ENCODE measurements around the gene SH3GL1.
A peak's percentile ranks its signal among the peaks of the same experiment; 100 is the strongest.
"Not testable (repeated sequence)": the region's sequence is repeated elsewhere in the genome, so short reads cannot be mapped to it uniquely, and the experiment has no call there.

Gene SH3GL1

DNA sequence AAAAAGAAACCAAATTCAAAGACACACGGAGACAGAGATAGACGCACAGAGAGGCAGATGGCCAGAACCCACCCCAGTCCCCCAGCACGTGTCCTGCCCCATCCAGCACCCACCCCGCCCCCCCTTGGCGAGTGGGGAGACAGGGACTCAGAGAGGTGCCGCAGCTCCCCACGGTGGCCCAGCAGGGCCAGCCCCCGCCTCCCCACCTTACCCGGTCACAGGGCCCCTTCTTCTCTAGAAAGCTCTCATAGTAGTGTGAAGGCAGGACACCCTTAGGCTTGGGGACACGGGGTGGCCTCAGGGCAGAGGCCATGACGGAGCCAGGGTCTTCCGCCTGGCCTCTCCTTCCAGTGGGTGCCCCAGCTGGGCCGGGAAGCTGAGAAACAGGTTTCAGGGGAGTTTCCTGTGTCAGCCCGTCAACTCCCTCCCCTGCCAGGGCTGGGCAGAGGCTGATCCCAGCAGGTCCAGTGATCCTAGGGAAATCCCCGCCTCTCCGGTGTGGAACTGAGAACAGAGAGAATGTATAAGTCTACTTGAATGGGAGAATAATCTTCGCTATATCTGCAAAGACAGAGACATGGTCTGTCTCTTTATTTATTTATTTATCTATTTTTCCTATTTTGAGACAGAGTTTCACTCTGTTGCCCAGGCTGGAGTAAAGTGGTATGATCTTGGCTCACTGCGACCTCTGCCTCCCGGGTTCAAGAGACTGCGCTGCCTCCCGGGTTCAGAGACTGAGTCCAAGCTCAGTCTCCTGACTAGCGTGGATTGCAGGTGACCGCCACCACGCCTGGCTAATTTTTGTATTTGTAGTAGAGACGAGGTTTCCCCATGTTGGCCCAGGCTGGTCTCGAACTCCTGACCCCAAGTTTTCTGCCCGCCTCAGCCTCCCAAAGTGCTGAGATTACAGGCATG lies 61.6 kb downstream of the SH3GL1 start, which contains the start of gene STAP2:
Gene STAP2, minus strand, starts transcription at position 387 of the 915 bp plus-strand sequence. Its CDS starts 74 bp downstream, at position 313.
- peak within 1 kb of the TSS; percentile 62 to 72 for H3K4me3 Mint-ChIP-seq
- no peak for DNase-seq
- H3K4me1 Mint-ChIP-seq (ENCODE audit: low read depth in 2 of 2) = peaks cover 14 to 21% of the 10 kb centered on the region in 2 donors
- H3K27me3 Mint-ChIP-seq = no peaks in the 10 kb centered on the region
- peaks cover 0 to 4% of the 10 kb centered on the region in 2 donors for H3K9me3 Mint-ChIP-seq
- no peak for ATAC-seq (replicated peaks)
- peak within 1 kb of the TSS; percentile 16 to 83 for H3K27ac Mint-ChIP-seq
- H3K36me3 Mint-ChIP-seq (ENCODE audit: insufficient read depth) = peaks cover 22% of the 10 kb centered on the region

DNA sequence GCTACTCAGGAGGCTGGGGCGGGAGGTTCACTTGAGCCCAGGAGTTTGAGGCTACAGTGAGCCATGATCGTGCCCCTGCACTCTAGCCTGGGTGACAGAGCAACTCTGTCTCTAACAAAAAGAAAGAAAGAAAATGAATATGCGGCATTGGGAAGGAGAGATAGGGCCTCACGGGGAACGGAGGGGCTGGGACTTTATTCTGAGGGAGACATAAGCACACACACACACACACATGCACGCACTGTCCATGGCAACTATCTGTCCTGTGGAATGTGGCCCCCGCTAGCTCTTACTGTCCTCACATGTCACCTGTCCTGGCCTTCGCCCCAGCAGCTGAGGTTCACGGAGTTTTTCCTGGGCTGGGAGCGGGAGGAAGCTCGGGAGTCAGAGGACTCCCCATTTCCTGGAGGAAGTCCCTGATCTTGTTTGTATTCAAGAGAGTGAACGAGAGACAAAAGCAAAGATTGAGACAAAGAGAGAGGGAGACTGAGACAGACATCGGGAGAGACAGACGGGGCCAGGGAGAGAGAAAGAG lies 62.4 kb downstream of the SH3GL1 start:
- ATAC-seq (replicated peaks) = no peak
- peaks cover 19% of the 10 kb centered on the region for H3K36me3 Mint-ChIP-seq (ENCODE audit: insufficient read depth)
- peak overlapping the region; percentile 16 to 83 for H3K27ac Mint-ChIP-seq
- H3K4me3 Mint-ChIP-seq = peak overlapping the region; percentile 62 to 72
- no peaks in the 10 kb centered on the region for H3K27me3 Mint-ChIP-seq
- H3K4me1 Mint-ChIP-seq (ENCODE audit: low read depth in 2 of 2) = peaks cover 14 to 18% of the 10 kb centered on the region in 2 donors
- peaks cover 0 to 4% of the 10 kb centered on the region in 2 donors for H3K9me3 Mint-ChIP-seq
- DNase-seq = no peak

DNA sequence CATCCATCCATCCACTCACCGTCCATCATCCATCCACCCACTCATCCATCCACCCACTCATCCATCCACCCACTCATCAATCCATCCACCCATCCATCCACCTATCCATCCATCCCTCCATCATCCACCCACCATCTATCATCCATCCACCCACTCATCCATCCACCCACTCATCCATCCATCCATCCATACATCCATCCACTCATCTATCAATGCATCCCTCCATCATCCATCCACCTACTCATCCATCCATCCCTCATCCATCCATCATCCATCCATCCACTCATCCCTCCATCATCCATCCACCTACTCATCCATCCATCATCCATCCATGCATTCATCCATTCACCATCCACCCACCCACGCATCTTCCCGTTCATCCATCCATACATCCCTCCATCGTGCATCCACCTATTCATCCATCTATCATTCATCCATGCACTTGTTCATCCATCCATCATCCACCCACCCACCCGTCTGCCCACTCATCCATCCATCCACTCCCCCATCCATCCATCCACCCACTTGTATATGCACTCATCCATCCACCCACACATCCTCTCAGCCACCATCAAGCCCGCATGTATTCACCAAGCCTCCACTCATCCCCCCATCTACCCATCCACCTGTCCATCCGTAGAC lies 65.3 kb downstream of the SH3GL1 start:
- Mint-ChIP-seq H3K27ac (no peak overlapping the region), H3K9me3 (peaks cover 0 to 4% of the 10 kb centered on the region in 2 donors), H3K4me3 (no peak overlapping the region), H3K4me1 (ENCODE audit: low read depth in 2 of 2) (peaks cover 8 to 9% of the 10 kb centered on the region in 2 donors), H3K36me3 (ENCODE audit: insufficient read depth) (peaks cover 6% of the 10 kb centered on the region), H3K27me3 (no peaks in the 10 kb centered on the region)
- ATAC-seq (replicated peaks) (no peak), DNase-seq (no peak)

DNA sequence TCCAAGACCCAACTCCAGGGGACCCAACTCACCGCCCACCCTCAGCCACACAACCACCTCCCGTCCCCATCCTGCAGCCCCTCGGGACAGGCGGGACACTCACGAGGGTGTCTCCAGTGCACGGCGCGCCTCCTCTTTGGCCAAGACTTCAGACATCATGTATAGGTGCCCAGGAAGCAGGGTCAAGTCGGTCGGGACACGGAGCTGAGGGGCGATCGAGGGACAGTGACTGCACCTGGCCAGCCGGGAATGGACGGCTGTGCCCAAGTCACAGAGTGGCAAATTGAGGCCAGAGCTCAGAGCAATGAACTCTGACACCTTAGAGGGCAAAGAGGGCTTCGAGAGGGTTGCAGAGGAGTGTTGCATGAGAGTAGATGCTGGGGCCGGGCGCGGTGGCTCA lies 70.5 kb downstream of the SH3GL1 start:
- peak overlapping the region in 1 of 2 donors; percentile 94 for H3K27ac Mint-ChIP-seq
- H3K27me3 Mint-ChIP-seq = no peaks in the 10 kb centered on the region
- no peak for ATAC-seq (replicated peaks)
- peaks cover 0 to 4% of the 10 kb centered on the region in 2 donors for H3K9me3 Mint-ChIP-seq
- H3K4me1 Mint-ChIP-seq (ENCODE audit: low read depth in 2 of 2) = peaks cover 18 to 19% of the 10 kb centered on the region in 2 donors
- DNase-seq = no peak
- peaks cover 21% of the 10 kb centered on the region for H3K36me3 Mint-ChIP-seq (ENCODE audit: insufficient read depth)
- H3K4me3 Mint-ChIP-seq = peak overlapping the region in 1 of 2 donors; percentile 77

DNA sequence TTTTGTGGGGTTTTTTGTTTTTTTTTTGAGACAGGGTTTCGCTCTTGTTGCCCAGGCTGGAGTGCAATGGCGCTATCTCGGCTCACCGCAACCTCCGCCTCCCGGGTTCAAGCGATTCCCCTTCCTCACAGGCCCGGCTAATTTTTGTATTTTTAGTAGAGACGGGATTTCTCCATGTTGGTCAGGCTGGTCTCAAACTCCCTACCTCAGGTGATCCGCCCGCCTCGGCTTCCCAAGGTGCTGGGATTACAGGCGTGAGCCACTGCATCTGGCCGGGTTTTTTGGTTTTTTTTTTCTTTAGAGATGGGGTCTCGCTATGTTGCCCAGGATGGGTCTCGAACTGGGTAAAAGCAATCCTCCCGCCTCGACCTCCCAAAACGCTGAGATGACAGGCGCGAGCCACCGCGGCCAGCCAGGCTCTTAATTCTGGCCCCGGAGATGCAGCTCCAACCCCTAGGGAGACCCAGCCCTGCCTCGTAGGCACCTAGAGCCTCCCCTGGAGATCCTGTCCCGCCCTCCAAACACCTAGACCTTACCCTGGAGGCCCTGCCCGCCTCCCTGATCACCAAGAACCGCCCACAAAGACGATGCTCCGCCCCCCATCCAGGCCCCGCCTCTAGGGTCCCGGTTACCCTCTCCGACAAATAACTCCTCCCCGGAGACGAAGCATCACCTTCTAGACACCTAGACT lies 71.2 kb downstream of the SH3GL1 start:
- H3K9me3 Mint-ChIP-seq; H3K27me3 Mint-ChIP-seq; ATAC-seq (replicated peaks): not testable (repeated sequence)
- peak in 1 of 3 experiments; percentile 18 for DNase-seq
- Mint-ChIP-seq H3K4me1 (ENCODE audit: low read depth in 2 of 2) (peaks cover 18 to 19% of the 10 kb centered on the region in 2 donors), H3K36me3 (ENCODE audit: insufficient read depth) (peaks cover 21% of the 10 kb centered on the region), H3K27ac (peak overlapping the region; percentile 68 to 94), H3K4me3 (peak overlapping the region; percentile 77 to 79)

DNA sequence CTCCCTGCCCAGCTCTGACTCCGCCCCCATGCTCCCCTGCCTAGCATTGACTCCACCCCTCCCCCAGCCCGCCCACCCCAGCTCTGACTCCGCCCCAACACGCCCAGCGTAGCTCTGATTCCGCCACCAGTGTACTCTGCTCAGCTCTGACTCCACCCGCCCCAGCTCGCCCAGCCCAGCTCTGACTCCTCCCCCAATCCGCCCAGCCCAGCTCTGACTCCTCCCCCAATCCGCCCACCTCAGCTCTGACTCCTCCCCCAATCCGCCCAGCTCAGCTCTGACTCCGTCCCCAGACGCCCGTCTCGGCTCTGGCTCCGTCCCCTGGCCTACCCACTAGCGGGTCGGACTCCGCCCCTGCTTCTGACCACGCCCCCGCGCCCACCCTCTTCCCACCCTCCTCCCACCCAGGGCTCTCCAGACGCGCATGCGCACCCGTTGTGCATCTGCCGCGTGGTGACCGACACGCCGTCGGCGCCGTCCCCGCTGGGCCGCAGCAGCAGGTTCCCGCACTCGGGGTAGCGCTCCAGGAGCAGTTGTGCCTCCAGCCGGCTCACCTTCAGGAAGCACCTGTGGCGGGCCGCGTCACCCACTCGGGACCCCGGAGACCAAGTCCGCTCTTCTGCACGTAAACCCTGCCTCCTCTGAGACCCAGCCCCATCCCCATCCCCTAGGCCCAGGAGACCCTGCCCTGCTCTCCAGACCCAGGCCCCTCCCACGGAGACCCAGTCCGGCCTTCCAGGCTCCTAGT lies 71.9 kb downstream of the SH3GL1 start:
- Mint-ChIP-seq H3K27me3 (no peaks in the 10 kb centered on the region), H3K9me3 (no peaks in the 10 kb centered on the region), H3K4me1 (ENCODE audit: low read depth in 2 of 2) (peaks cover 18 to 19% of the 10 kb centered on the region in 2 donors)

DNA sequence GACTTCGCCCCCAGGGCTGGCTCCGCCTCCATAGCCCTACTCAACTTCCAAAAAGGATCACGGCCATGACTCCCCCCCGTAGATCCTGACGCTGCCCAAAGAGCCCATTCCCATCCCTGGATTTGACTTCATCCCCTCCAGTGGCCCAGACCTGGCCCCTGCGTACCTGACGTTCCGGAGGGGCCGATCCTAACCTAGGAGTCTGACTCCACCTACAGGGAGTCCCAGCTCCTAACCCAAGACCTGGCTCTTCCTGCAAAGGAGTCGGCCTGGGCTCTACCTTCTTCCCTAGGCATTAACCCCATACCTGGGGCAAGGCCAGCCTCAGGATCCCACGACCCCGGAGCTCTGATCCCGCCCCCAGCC lies 72.5 kb downstream of the SH3GL1 start:
- peaks cover 21% of the 10 kb centered on the region for H3K36me3 Mint-ChIP-seq (ENCODE audit: insufficient read depth)
- no peak for DNase-seq
- H3K9me3 Mint-ChIP-seq = no peaks in the 10 kb centered on the region
- no peaks in the 10 kb centered on the region for H3K27me3 Mint-ChIP-seq
- H3K27ac Mint-ChIP-seq = peak overlapping the region in 1 of 2 donors; percentile 94
- peak; percentile 4 for ATAC-seq (replicated peaks)
- H3K4me3 Mint-ChIP-seq = peak overlapping the region; percentile 77 to 79
- peaks cover 18 to 19% of the 10 kb centered on the region in 2 donors for H3K4me1 Mint-ChIP-seq (ENCODE audit: low read depth in 2 of 2)

More for the DNA sequence above, 71.9 kb downstream of the SH3GL1 start:
- peak; percentile 86 for ATAC-seq (replicated peaks)
- peak; percentile 88 to 89 (median 88) for DNase-seq
- peaks cover 21% of the 10 kb centered on the region for H3K36me3 Mint-ChIP-seq (ENCODE audit: insufficient read depth)
- peak overlapping the region; percentile 68 to 94 for H3K27ac Mint-ChIP-seq
- peak overlapping the region; percentile 77 to 79 for H3K4me3 Mint-ChIP-seq

DNA sequence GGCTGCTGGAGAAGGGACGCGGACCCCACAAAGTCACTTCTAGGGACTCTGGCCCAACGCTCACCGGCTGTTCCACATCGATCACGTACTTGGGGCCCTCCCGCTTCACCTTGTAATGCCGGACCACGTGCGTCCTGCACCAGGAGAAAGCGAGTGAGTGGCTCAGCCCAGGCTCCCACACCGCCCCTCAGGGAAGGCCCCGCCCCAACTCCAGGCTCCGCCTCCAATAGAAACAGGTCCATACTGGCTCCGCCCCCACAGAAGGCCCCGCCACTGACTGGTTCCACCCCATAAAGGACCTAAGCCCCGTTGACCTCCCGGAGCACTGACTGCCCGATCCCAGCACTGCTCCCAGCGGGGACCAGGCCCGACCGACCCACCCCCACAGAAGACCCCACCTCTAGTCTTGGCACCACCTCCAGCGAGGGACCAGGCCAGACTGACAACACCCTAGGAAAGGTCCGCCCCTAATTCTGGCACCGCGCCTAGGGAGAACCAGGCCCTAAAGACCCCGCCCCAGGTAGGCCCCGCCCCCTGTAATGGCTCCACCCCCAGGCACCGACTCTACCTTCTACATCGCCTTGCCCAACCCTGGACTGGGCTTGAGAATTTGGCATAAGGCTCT lies 73.0 kb downstream of the SH3GL1 start:
- Mint-ChIP-seq H3K9me3 (no peaks in the 10 kb centered on the region), H3K27me3 (no peaks in the 10 kb centered on the region), H3K4me1 (ENCODE audit: low read depth in 2 of 2) (peaks cover 18 to 19% of the 10 kb centered on the region in 2 donors), H3K27ac (no peak overlapping the region), H3K36me3 (ENCODE audit: insufficient read depth) (peaks cover 21% of the 10 kb centered on the region), H3K4me3 (peak overlapping the region; percentile 77 to 79)
- DNase-seq (peak; percentile 44 to 63 (median 59)), ATAC-seq (replicated peaks) (peak; percentile 18)

DNA sequence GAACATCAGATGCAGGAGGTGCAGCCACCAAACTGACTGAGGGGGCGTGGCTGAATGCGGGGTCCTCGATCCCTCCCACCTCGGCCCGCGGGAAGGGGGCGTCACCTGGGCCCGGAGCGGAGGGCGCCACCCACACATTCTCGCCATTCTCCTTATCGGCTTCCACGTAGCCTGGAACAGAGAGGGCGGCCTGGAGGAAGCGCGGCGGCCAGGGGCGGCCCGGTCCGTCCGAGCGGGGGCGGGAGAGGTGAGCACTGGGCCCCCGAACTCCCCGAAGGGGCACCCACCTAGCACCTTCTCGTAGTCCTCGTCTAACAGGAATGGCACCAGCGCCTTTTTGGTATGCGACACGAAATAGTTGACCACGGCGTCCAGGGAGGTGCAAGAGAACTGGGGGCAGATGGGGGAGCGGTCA lies 73.5 kb downstream of the SH3GL1 start:
- H3K9me3 Mint-ChIP-seq = no peaks in the 10 kb centered on the region
- ATAC-seq (replicated peaks) (no peak), DNase-seq (no peak)
- no peaks in the 10 kb centered on the region for H3K27me3 Mint-ChIP-seq
- H3K27ac Mint-ChIP-seq = no peak overlapping the region
- H3K4me1 Mint-ChIP-seq (ENCODE audit: low read depth in 2 of 2) = peaks cover 18 to 19% of the 10 kb centered on the region in 2 donors
- H3K36me3 Mint-ChIP-seq (ENCODE audit: insufficient read depth) = peaks cover 21% of the 10 kb centered on the region
- H3K4me3 Mint-ChIP-seq = peak overlapping the region; percentile 77 to 79

DNA sequence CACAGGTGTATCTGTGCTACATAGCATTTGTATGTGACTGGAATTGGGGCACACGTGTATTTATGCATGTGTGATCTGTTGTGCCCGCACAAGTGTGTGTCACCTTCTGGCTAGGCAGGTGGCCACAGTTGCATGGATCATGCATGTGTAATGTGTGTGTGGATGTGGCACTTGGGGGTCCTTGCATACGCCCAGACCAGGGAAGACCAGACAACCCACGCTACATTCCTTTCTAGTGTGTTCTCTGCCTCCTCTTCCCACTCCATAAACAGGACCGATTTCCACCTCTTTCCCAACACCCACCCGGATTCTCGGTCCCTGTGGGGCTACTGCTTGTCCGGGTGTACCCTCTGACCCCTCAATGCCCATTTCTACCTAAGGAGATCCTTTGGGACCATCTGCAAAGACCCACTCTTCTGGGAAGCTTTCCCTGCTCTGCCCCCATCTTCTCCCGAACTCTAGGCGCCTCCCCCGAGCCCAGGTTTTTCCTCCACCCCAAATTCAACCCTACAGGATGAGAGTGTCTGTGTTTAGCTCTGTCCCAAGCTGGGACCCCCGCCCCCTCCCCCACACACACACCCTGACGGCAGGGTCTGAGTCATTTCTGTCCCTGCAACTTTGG lies 74.0 kb downstream of the SH3GL1 start:
- Mint-ChIP-seq H3K36me3 (ENCODE audit: insufficient read depth) (peaks cover 21% of the 10 kb centered on the region), H3K4me3 (peak overlapping the region; percentile 77 to 79), H3K27ac (no peak overlapping the region), H3K27me3 (no peaks in the 10 kb centered on the region), H3K4me1 (ENCODE audit: low read depth in 2 of 2) (peaks cover 18 to 19% of the 10 kb centered on the region in 2 donors), H3K9me3 (no peaks in the 10 kb centered on the region)
- no peak for ATAC-seq (replicated peaks)
- DNase-seq = no peak

DNA sequence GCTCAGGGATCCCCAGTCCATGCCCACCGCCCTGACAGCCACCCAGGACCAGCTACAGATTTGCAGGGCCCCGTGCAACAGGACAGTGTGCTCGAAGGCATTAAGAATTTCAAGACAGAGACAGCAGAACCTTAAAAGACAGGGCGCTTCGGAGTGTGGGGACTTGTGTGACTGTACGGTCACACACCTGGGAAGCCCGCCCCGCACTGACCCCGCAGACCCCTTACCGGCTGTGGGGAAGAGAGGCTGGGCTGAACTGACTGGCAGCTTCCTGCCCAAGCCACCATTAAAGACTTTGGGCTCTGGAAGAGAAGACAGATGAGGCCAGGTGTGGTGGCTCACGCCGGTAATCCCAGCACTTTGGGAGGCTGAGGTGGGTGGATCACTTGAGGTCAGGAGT lies 76.1 kb downstream of the SH3GL1 start:
- Mint-ChIP-seq H3K4me3 (peak overlapping the region in 1 of 2 donors; percentile 46), H3K4me1 (ENCODE audit: low read depth in 2 of 2) (peaks cover 17 to 21% of the 10 kb centered on the region in 2 donors), H3K27ac (peak overlapping the region in 1 of 2 donors; percentile 77), H3K27me3 (no peaks in the 10 kb centered on the region), H3K36me3 (ENCODE audit: insufficient read depth) (peaks cover 19% of the 10 kb centered on the region), H3K9me3 (peaks cover 0 to 5% of the 10 kb centered on the region in 2 donors)
- no peak for ATAC-seq (replicated peaks)
- DNase-seq = no peak

DNA sequence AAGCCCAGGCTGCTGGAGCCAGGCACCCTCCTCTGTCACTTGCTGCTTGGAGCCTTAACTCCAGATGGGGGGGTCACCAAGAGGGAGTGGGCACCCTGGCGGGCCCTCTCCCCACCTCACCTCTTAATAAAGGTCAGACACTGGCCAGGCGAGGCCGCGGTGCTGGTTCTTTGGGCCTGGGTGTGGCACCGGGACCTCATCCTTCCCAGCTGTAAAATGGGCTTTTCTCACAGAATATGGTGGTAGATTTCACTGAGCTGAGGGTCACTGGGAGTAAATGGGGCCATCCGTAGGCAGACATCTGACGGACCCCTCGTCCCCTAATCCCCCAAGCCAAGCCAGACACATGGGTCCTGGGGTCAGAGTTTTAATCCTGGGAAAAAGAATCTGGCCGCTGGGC lies 76.7 kb downstream of the SH3GL1 start:
- ATAC-seq (replicated peaks) = no peak
- H3K9me3 Mint-ChIP-seq = peaks cover 0 to 10% of the 10 kb centered on the region in 2 donors
- H3K27me3 Mint-ChIP-seq = no peaks in the 10 kb centered on the region
- peaks cover 16% of the 10 kb centered on the region for H3K36me3 Mint-ChIP-seq (ENCODE audit: insufficient read depth)
- peaks cover 17 to 24% of the 10 kb centered on the region in 2 donors for H3K4me1 Mint-ChIP-seq (ENCODE audit: low read depth in 2 of 2)
- DNase-seq = no peak
- H3K27ac Mint-ChIP-seq = no peak overlapping the region
- no peak overlapping the region for H3K4me3 Mint-ChIP-seq

All from effector memory CD8-positive, alpha-beta T cell (primary cell).